ENCODE data around the gene PRR22.

The PRR22 gene

GRCh38 chr19:5809053-5809452, 24.5 kb upstream of the PRR22 start:
- H3K9ac ChIP-seq (ENCODE audit: low read length) = no peak overlapping the region
- no peak for DNase-seq (ENCODE audit: low read depth)
- peaks cover 24% of the 10 kb centered on the region for H3K27me3 ChIP-seq (replicated peaks; ENCODE audit: control insufficient read depth, insufficient read depth, low read length)
- H3K9me3 ChIP-seq (ENCODE audit: control insufficient read depth, low read length) = no peaks in the 10 kb centered on the region
- H3K36me3 ChIP-seq (ENCODE audit: control insufficient read depth, insufficient read depth, low read length, severe bottlenecking) = no peaks in the 10 kb centered on the region
- H3K4me1 ChIP-seq (ENCODE audit: control insufficient read depth, insufficient read depth, low read length) = no peaks in the 10 kb centered on the region
- H3K4me3 ChIP-seq (ENCODE audit: low read length) = no peak overlapping the region

DNA sequence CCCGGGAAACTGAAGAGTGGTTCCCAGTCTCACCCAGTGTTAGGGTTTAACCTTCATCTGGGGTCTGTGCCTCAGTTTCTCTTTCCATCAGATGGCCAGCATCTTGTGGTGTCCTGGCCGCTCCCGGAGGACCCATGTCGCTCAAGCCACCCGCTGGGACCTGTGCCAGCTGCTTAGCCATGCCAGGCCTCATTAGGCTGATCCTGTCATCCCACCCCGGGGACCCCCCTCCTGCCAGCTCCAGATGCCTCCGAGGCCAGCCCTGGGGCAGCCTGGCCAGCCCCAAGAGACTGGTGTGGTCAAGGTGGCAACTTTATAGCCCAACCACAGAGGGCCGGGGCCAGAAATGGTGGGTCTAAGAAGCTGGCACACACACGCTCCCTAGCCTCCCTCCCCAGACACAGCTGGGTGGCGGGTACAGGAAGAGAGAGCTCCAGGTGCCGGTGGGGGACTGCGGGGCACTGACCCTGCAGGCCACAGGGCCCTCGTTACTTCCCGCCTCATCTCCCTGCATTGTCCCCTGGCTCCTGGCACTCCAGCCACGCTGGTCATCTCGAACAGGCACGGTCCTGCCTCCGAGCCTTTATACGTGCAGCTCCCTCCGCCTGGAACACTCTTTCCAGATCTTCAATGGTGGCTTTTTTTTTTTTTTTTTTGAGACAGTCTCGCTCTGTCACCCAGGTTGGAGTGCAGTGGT, 23.7 kb upstream of the PRR22 start:
- peaks cover 6% of the 10 kb centered on the region for H3K4me1 ChIP-seq (ENCODE audit: control insufficient read depth, insufficient read depth, low read length)

DNA sequence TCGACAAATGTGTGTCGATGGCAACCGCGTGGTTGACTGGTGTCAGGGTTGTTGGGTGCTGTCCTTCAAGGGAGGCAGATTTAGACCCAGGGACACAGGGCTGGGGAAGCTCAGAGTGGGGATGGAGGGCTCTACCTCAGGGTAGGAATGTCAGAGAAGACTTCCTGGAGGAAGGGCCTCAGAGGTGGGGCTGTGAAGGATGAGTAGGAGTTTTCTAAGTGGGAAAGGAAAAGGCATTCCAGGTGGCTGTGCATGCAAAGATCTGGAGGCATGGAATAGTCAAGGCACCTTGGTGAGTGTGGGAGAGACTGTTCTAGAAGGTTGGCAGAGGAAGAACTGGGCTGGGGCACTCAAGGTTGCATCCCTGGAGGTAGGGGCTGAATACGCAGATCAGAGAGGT, 22.4 kb upstream of the PRR22 start:
- Histone ChIP-seq H3K4me1 (ENCODE audit: control insufficient read depth, insufficient read depth, low read length) (peaks cover 10% of the 10 kb centered on the region), H3K9me3 (ENCODE audit: control insufficient read depth, low read length) (no peaks in the 10 kb centered on the region), H3K4me3 (ENCODE audit: low read length) (no peak overlapping the region), H3K27me3 (replicated peaks; ENCODE audit: control insufficient read depth, insufficient read depth, low read length) (peaks cover 20% of the 10 kb centered on the region), H3K36me3 (ENCODE audit: control insufficient read depth, insufficient read depth, low read length, severe bottlenecking) (no peaks in the 10 kb centered on the region), H3K9ac (ENCODE audit: low read length) (no peak overlapping the region)
- DNase-seq (ENCODE audit: low read depth) = no peak

More for the DNA sequence above, 23.7 kb upstream of the PRR22 start:
- no peak for DNase-seq (ENCODE audit: low read depth)
- Histone ChIP-seq H3K36me3 (ENCODE audit: control insufficient read depth, insufficient read depth, low read length, severe bottlenecking) (no peaks in the 10 kb centered on the region), H3K27me3 (replicated peaks; ENCODE audit: control insufficient read depth, insufficient read depth, low read length) (peaks cover 20% of the 10 kb centered on the region), H3K9ac (ENCODE audit: low read length) (no peak overlapping the region), H3K9me3 (ENCODE audit: control insufficient read depth, low read length) (no peaks in the 10 kb centered on the region), H3K4me3 (ENCODE audit: low read length) (no peak overlapping the region)

DNA sequence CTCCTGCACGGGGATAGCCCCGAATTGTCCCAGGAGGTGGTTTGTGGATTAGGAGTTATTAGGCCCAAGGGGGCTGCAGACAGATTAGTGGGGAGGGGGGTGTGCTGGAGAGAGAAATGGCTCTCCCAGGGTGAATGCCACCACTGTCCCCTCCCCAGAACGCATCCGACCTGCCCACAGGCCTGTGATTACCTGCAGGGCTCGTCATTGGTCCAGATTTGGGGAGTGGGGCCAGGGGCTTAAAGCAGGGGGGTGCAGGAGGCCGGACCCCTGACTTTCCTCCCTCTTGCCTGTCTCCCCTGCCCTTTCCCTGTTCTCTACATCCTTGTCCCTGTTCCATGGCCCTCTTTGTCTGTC, 21.6 kb upstream of the PRR22 start:
- Histone ChIP-seq H3K9ac (ENCODE audit: low read length) (no peak overlapping the region), H3K9me3 (ENCODE audit: control insufficient read depth, low read length) (no peaks in the 10 kb centered on the region), H3K27me3 (replicated peaks; ENCODE audit: control insufficient read depth, insufficient read depth, low read length) (peaks cover 20% of the 10 kb centered on the region), H3K36me3 (ENCODE audit: control insufficient read depth, insufficient read depth, low read length, severe bottlenecking) (no peaks in the 10 kb centered on the region), H3K4me1 (ENCODE audit: control insufficient read depth, insufficient read depth, low read length) (peaks cover 12% of the 10 kb centered on the region), H3K4me3 (ENCODE audit: low read length) (no peak overlapping the region)
- no peak for DNase-seq (ENCODE audit: low read depth)

DNA sequence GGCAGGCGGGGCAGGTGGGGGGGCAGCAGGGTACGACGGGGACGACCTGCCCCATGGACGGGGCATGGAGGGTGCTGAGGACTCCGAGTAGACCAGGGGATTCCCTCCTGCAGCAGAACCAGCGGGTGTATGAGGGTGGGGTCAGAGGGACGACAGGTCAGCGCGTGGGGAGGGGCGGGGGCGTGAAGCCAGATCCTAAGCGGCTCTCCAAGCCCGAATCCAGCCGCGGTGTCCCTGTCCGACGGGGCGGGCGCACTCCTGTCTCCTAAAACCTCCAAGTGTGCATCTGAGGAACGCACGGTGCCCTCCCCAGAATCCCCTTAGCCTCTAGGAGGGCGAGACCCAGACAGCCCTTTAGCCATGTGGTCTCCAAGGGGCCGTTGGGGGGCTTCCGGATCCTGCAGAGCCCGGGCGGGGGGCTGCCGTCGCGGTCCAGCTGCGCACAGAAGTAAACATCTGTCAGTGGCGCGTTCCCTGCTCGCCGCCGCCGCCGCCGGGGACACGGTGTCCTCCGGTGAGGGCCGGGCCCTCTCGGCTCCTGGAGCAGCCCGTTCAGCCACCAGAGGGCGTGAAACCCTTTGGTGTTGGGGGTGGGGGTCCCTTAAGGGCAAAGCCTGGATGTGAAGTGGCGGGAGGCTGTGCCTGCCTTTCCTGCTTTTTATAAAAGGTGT, 21.1 kb upstream of the PRR22 start:
- H3K4me3 ChIP-seq (ENCODE audit: low read length) = no peak overlapping the region
- DNase-seq (ENCODE audit: low read depth) = peak; percentile 84

DNA sequence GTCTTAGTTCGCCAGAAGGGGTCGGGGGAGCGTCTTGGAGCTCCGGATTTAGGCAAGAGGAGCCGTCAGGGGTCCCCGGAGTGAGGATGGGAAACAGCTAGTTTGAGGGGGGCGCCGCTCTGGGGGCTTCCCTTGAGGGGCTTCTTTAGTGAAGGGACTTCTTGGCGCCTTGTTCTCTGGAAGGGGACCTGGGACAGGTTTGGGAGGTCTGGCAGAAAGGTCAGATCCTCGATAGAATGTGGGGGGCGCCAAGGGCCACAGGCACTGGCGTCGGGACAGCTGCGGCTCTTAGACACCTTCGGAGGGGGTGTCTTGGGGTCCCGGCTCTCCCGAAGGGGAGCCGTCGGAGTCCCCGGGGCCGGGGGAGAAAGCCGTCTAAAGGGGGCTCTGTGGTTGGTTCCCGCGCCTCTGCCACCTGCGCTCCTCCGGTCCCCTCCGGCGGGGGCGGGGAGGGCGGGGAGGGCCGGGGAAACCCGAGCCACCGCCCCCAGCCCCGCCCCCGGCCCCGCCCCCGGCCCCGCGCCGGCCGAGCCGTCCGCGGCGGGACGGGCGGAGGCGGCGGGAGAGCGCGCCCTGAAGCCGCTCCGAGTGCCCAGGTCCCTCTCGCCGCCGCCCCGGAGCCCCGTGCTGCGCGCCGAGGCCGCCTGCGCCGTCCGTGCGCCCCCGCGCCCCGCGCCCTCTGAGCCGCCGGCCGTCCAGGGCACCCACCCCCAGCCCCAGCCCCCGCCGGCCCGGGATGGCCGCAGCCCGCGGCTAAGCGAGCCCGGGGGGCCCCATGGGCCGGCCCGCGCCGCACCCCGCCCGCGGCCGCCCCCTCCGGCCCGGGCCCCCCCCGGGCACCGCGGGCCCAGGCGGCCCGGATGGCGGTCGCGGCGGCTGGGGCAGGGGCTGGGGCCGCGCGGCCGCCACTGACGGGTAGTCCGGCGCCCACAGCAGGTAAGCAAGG, 20.2 kb upstream of the PRR22 start, which contains the start of gene NRTN:
Gene NRTN (plus strand): TSS at position 552 of the 946 bp plus-strand sequence. CDS start 19,099 bp downstream, outside the sequence.
- Histone ChIP-seq H3K27me3 (replicated peaks; ENCODE audit: control insufficient read depth, insufficient read depth, low read length) (peaks cover 20% of the 10 kb centered on the region), H3K9ac (ENCODE audit: low read length) (no peak within 1 kb of the TSS), H3K36me3 (ENCODE audit: control insufficient read depth, insufficient read depth, low read length, severe bottlenecking) (no peaks in the 10 kb centered on the region), H3K4me3 (ENCODE audit: low read length) (peak within 1 kb of the TSS; percentile 69), H3K9me3 (ENCODE audit: control insufficient read depth, low read length) (no peaks in the 10 kb centered on the region), H3K4me1 (ENCODE audit: control insufficient read depth, insufficient read depth, low read length) (peaks cover 23% of the 10 kb centered on the region)
- DNase-seq (ENCODE audit: low read depth) = peak; percentile 8

More for the DNA sequence above, 21.1 kb upstream of the PRR22 start:
- peaks cover 20% of the 10 kb centered on the region for H3K27me3 ChIP-seq (replicated peaks; ENCODE audit: control insufficient read depth, insufficient read depth, low read length)
- no peak overlapping the region for H3K9ac ChIP-seq (ENCODE audit: low read length)
- H3K36me3 ChIP-seq (ENCODE audit: control insufficient read depth, insufficient read depth, low read length, severe bottlenecking) = no peaks in the 10 kb centered on the region
- no peaks in the 10 kb centered on the region for H3K9me3 ChIP-seq (ENCODE audit: control insufficient read depth, low read length)
- peaks cover 15% of the 10 kb centered on the region for H3K4me1 ChIP-seq (ENCODE audit: control insufficient read depth, insufficient read depth, low read length)

GRCh38 chr19:5803752-5804515, 19.4 kb upstream of the PRR22 start:
- H3K27me3 ChIP-seq (replicated peaks; ENCODE audit: control insufficient read depth, insufficient read depth, low read length) = peaks cover 20% of the 10 kb centered on the region
- peak overlapping the region; percentile 69 for H3K4me3 ChIP-seq (ENCODE audit: low read length)

GRCh38 chr19:5803441-5803751, 18.9 kb upstream of the PRR22 start:
- peak overlapping the region; percentile 33 for H3K9ac ChIP-seq (ENCODE audit: low read length)
- no peaks in the 10 kb centered on the region for H3K36me3 ChIP-seq (ENCODE audit: control insufficient read depth, insufficient read depth, low read length, severe bottlenecking)
- peaks cover 23% of the 10 kb centered on the region for H3K4me1 ChIP-seq (ENCODE audit: control insufficient read depth, insufficient read depth, low read length)
- H3K9me3 ChIP-seq (ENCODE audit: control insufficient read depth, low read length) = no peaks in the 10 kb centered on the region
- peaks cover 20% of the 10 kb centered on the region for H3K27me3 ChIP-seq (replicated peaks; ENCODE audit: control insufficient read depth, insufficient read depth, low read length)
- peak overlapping the region; percentile 69 for H3K4me3 ChIP-seq (ENCODE audit: low read length)
- no peak for DNase-seq (ENCODE audit: low read depth)

More at GRCh38 chr19:5803752-5804515, 19.4 kb upstream of the PRR22 start:
- Histone ChIP-seq H3K9ac (ENCODE audit: low read length) (peak overlapping the region; percentile 33), H3K4me1 (ENCODE audit: control insufficient read depth, insufficient read depth, low read length) (peaks cover 23% of the 10 kb centered on the region), H3K9me3 (ENCODE audit: control insufficient read depth, low read length) (no peaks in the 10 kb centered on the region), H3K36me3 (ENCODE audit: control insufficient read depth, insufficient read depth, low read length, severe bottlenecking) (no peaks in the 10 kb centered on the region)
- DNase-seq (ENCODE audit: low read depth) = peak; percentile 93

GRCh38 chr19:5801796-5802619, 17.5 kb upstream of the PRR22 start:
- peaks cover 23% of the 10 kb centered on the region for H3K4me1 ChIP-seq (ENCODE audit: control insufficient read depth, insufficient read depth, low read length)

More at GRCh38 chr19:5801796-5802619, 17.5 kb upstream of the PRR22 start:
- Histone ChIP-seq H3K9me3 (ENCODE audit: control insufficient read depth, low read length) (no peaks in the 10 kb centered on the region), H3K4me3 (ENCODE audit: low read length) (no peak overlapping the region), H3K36me3 (ENCODE audit: control insufficient read depth, insufficient read depth, low read length, severe bottlenecking) (no peaks in the 10 kb centered on the region), H3K9ac (ENCODE audit: low read length) (no peak overlapping the region), H3K27me3 (replicated peaks; ENCODE audit: control insufficient read depth, insufficient read depth, low read length) (peaks cover 12% of the 10 kb centered on the region)
- peak; percentile 19 for DNase-seq (ENCODE audit: low read depth)
